Hematopoietic multipotent progenitor cell treated with erythropoietin and hydrocortisone succinate and interleukin-3 and kit ligand, for 17 days (in vitro differentiated cells): Measurements from ENCODE around the gene SPATA31D3.
"Not testable (repeated sequence)": the region's sequence is repeated elsewhere in the genome, so short reads cannot be mapped to it uniquely, and the experiment has no call there.

Source experiments
- DNase-seq: peaks from one replicate; pipeline ENCODE4 v3.0.0-alpha.2; 2015; ENCODE audit warnings: low spot score

Gene SPATA31D3

DNA sequence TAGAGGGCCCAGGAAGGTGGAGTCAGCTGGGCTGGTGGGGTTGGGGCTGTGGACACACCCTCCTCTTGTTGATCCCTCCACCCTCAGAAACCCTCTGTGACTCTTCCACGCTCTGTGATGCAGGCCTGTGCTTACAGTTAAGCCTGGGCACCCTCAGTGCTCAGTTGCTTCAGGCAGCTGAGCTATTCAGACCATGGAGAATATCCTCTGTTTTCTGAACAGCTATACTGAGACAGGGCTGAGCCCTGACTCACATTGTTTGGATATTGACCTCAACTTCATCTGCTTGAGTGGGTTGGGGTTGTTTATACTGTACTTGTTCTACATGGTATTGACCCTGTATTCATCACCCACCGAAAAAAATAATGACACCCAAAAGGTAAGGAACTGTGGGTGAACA lies at the start of gene SPATA31D3:
TSS of gene SPATA31D3 (plus strand) at position 108 of the 400 bp plus-strand sequence. CDS start at position 194, 86 bp downstream.
- not testable (repeated sequence) for DNase-seq

DNA sequence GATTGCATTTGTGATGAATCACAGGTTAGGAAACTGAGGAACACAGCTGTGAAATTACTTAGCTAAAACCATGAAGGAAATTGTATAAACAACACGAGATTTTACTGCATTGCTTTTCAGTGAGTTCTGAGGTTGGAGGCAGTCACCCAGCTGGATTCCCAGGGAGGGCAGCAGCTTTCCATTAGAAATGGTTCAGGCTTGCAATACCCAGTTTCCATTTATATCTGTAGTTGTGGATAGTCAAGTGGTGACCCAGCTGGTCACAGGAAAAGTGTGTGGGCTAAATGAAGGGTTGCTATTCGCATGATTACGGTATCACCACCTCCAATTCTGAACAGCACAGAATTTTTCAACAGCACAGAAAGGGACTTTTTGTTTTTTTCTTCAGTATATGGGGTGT lies 49.4 kb upstream of the SPATA31D3 start:
- DNase-seq = no peak

DNA sequence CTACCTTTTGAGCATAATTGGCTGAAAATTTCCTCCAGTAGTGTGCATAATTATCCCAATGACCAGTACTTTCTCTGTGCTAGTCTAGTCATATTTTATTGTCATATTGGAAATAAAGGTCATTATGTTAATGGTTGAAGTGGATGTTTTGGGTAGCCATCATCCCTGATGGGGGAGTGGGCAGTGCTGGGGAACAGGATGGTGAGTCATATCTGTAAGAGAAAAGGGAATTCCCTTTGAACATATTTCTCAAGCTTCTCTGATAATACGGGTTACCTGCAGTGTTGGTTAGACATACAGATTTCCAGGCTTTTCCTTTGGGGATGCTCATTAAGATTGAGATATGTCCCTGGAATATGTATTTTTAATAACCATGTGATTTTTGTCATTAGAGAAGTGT lies 48.4 kb upstream of the SPATA31D3 start:
- no peak for DNase-seq

DNA sequence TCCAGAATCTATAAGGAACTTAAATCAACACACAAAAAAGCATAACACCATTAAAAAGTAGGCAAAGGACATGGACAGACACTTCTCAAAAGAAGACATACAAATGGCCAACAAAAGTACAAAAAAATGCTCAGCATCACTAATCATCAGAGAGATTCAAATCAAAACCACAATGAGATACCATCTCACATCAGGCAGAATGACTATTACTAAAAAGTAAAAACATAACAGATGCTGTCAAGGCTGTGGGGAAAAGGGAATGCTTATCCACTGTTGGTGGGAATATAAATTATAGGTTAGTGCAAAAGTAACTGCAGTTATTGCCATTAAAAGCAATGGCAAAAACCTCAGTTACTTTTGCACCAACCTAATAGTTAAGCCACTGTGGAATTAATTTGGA lies 47.2 kb upstream of the SPATA31D3 start:
- DNase-seq = no peak

DNA sequence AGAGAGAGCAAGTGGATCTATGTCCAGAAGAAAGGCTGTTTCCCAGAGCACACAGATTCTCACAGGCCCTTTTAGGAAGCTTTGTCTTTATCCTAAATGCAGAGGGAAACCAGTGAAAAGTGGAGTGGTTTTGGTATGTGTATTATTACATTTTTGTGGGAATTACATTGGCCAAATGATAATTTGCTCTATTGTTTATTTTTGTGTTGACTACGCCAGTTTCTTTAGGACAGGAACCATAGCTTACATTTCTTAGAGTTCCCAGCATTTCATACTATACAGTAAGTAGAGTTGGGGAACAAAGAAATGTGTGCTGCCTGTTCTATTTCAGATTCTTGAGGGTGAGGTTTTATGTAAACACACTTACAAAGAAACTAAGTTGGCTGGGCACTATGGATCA lies 44.4 kb upstream of the SPATA31D3 start:
- no peak for DNase-seq

DNA sequence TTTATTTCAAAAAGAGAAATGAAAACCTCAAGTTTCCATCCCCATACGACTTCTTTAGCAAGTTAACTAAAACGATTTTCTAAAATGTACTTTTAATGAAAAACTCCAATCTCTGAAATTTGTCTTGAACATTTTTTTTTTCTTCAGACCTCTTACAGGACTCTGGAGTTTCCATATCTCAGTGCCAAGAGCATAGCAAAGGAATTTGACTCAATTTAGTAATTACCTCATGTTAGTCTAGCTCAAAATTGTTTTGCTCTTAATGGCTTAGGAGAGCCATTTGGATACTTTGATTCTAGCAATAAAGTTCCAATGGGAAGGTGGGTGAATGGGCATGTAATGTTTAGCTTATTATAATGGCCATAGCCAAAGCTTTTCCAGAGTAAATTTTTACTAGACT lies 41.1 kb upstream of the SPATA31D3 start:
- no peak for DNase-seq

DNA sequence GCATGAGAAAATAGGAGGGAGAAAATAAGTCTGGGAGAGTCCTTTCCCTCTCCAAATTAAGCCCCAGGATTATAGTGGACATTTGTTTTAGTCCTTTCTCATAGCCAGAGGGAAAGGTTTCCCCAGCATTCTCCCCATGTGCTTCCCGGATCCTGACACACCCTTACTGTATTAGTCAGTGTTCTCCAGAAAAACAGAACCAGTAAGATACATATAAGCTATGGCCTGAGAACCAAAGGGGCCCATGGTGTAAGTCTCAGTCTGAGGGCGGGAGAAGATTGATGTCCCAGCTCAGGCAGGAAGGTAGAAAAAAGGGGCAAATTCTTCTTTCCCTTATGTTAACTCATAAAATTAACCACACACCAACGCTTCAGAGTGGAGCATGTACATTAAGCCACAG lies 40.7 kb upstream of the SPATA31D3 start:
- DNase-seq = no peak

DNA sequence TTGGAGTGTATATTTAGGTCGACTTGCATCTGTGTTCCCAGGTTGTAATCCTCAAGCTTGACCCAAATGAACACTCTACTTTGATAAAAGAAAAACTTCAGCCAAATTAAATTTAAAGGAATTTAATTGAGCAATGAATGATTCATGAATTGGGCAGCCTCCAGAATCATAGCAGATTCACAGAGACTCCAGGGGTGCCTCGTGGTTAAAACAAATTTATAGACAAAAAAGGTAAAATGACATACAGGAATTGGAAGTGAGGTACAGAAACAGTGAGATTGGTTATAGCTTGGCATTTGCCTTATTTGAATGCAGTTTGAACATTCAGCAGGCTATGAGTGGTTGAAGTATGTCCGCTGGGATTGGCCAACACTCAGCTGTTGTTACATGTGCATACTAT lies 36.6 kb upstream of the SPATA31D3 start:
- no peak for DNase-seq

DNA sequence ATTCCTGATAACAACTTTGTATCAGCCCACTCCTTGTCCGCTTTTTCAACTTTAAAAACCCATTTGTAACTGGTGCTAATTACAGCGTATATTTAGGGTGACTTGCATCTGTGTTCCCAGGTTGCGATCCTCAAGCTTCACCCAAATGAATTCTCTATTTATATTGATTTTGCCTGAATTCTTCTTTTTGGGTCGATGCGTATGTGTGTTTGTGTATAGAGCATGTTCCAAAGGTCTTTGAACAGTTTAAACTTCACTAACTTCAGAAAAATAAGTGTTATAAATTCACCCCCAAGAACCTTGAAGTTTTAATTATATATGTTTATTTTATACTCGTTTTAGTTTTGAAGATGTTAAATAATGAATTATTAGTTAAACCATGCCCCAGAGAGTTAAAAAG lies 31.2 kb upstream of the SPATA31D3 start:
- DNase-seq = no peak

DNA sequence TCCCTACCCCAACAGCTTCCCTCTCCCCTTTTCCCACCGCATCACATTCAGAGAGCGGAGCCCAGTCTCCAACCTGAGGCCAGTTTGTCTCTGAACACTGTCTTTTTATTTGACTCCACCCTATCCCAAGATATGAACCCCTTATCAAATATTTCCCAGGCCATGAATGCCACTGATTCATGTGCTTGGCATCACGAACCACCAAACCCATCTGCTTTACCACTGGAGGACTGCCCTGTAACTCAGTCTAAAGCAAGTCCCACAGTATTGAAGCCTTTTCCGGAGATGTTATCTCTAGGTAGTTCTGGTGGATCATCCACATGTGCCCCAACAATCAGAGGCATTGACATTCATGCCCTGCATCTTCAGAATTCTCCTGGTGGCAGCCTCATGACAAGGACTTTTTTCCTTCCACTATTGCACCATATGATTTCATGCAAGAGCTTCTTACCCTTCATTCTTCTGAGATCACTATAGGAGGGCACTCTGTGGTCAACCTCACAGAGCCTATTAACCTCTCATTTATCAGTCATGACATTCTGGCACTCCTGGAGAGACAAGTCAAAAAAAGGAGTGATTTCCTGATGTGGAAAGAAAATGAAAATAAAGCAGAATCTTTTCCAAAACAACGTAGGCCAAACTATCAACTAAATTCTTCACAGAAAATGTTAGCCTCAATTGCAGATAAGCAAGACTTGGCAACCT lies 27.3 kb upstream of the SPATA31D3 start:
- no peak for DNase-seq

DNA sequence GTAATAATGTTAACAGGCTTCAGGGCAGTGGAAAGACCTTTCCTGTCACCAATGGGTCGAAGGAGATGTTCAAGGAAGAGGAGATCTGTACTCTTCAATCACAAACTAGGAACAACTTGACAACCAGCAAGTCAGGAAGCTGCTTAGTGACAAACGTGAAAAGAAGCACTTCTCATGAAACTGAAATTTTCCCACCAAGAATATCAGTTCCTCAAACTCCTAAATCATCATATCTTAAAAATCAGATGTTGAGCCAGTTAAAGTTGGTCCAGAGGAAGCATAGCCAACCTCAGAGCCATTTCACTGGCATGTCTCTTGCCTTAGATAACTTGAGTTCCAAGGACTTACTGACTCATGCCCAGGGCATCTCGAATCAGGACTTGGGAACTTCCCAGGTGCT lies 24.8 kb upstream of the SPATA31D3 start:
- not testable (repeated sequence) for DNase-seq

DNA sequence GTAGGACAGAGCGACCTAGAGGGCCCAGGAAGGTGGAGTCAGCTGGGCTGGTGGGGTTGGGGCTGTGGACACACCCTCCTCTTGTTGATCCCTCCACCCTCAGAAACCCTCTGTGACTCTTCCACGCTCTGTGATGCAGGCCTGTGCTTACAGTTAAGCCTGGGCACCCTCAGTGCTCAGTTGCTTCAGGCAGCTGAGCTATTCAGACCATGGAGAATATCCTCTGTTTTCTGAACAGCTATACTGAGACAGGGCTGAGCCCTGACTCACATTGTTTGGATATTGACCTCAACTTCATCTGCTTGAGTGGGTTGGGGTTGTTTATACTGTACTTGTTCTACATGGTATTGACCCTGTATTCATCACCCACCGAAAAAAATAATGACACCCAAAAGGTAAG lies 15.0 kb upstream of the SPATA31D3 start, which contains the start of gene SPATA31D4:
TSS of gene SPATA31D4 (plus strand) at position 124 of the 400 bp plus-strand sequence. CDS start at position 210, 86 bp downstream.
- DNase-seq = not testable (repeated sequence)

DNA sequence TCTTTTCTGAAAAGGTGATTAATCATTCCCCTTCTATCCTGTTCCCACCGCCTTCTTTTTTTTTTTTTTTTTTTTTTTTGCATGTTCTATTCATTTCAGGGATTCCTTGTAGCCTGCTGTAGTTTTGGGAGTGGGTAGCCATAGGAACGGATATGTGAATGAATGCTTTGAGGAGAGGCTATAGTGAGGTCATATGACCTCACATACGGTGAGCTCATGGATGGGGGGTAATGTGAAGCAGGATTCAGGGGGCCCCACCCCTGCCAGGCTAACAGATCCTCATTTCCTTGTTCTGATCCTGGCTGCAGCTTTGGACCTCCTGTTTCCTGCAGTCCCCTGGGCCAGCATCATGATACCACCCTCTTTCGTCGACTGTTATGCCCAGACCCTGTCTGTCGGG lies 13.2 kb upstream of the SPATA31D3 start:
- DNase-seq = not testable (repeated sequence)

DNA sequence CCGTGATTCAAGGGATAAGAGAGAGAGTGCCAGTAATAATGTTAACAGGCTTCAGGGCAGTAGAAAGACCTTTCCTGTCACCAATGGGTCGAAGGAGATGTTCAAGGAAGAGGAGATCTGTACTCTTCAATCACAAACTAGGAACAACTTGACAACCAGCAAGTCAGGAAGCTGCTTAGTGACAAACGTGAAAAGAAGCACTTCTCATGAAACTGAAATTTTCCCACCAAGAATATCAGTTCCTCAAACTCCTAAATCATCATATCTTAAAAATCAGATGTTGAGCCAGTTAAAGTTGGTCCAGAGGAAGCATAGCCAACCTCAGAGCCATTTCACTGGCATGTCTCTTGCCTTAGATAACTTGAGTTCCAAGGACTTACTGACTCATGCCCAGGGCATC lies 9.8 kb upstream of the SPATA31D3 start:
- not testable (repeated sequence) for DNase-seq

DNA sequence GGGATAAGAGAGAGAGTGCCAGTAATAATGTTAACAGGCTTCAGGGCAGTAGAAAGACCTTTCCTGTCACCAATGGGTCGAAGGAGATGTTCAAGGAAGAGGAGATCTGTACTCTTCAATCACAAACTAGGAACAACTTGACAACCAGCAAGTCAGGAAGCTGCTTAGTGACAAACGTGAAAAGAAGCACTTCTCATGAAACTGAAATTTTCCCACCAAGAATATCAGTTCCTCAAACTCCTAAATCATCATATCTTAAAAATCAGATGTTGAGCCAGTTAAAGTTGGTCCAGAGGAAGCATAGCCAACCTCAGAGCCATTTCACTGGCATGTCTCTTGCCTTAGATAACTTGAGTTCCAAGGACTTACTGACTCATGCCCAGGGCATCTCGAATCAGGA lies 5.3 kb downstream of the SPATA31D3 start:
- not testable (repeated sequence) for DNase-seq

DNA sequence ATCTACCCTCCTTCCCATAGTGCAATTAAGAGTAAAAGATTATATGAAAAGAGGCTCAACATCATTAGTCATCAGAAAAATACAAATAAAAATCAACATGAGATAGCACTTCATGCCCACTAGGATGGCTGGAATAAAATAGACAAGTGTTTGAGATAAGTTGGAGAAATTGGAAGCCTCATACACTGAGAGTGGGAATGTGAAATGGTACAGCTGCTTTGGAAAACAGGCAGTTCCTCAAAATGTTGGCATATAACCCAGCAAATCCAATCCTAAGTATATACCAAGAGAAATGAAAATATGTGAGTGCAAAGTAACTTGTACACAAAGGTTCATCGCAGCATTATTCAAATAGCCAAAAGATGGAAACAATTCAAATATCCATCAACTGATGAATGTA lies 9.8 kb downstream of the SPATA31D3 start:
- DNase-seq = no peak

DNA sequence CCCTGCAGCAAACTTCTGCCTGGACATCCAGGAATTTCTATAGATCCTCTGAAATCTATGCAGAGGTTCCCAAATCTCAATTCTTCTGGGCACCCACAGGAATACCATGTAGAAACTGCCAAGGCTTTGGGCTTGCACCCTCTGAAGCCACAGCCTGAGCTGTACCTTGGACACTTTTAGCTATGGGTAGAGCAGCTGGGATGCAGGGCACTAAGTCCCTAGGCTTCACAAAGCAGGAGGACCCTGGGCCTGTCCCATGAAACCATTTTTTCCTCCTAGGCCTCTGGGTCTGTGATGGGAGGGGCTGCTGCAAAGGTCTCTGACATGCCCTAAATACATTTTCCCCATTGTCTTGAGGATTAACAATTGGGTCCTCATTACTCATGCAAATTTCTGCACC lies 12.3 kb downstream of the SPATA31D3 start:
- DNase-seq = no peak

DNA sequence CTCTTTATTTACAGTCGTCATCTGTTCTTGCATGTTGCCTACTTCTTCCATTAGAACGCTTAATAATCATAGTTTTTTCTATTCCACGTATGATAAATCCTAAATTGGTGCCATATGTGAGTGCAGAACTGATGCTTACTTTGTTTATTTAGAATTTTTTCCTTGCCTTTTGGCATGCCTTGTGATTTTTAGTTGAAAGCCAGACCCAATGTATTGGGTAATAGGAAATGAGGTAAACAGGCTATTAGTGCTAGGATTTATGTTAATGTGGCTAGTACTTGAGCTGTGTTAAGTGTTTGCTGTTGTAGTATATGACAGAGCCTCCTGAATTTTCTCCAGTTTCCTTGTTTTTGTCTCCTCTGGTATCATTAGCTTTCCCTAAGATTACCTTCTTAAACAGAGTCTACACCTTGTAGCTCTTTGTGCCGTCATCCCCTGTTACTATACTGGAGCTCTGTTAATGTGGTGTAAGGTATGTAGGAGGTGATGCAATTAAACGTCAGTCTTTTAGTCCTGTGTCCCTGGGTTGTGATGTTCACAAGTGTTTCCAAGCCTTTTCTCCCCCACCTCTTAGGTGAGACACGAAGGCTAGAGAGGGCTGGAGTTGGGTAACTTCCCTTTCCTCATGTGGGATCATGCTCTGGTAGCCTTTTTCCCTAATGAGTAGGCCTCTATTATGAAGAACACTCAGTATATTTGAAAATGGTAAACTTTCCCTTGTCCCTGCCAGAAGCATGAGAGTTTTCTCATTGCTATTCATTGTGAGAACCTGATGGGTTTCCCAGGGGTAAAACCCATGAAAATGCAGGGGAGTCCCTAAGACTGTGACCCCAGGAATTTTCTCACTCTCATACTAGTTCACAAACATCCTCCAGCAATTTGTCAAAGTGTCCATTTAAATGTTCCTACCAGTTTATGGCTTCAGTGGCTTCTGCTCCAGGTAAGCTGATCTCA lies 21.2 kb downstream of the SPATA31D3 start:
- no peak for DNase-seq

DNA sequence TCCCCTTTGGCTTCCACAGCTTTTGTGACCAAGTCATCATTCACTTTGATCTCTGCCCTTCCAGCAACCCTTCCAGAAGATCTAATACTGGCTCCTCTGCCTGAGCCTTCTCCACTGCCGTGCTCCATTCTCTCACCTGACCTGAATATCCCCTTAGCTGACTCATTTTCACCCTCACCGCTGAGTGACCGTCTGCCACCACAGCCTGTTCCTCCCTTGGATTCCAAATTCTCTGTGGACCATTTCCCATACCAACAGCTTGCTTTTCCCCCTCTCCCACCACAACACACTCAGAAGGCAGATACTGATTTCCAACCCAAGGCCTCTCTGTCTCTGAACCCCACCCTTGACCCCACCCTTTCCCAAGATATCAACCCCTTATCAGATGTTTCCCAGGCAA lies 24.7 kb downstream of the SPATA31D3 start:
- DNase-seq = no peak

DNA sequence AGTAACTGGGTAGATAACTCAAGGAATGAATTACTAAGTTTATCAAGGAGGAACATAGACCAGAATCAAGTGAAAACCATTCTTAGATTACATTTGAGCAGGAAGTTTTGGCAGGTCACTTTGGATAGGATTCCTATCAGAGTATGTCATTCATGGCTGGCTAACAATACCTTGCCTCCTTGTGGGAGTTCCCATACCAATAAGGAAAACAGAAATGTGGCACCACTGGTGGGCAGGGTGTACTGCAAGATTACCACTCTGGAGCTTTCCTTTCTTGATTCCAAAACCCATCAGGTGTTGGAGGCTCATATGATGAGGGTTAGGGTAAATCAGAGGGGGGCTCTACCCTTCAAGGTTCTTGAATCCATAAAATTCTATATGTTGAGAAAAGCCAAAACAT lies 26.7 kb downstream of the SPATA31D3 start:
- DNase-seq = no peak

DNA sequence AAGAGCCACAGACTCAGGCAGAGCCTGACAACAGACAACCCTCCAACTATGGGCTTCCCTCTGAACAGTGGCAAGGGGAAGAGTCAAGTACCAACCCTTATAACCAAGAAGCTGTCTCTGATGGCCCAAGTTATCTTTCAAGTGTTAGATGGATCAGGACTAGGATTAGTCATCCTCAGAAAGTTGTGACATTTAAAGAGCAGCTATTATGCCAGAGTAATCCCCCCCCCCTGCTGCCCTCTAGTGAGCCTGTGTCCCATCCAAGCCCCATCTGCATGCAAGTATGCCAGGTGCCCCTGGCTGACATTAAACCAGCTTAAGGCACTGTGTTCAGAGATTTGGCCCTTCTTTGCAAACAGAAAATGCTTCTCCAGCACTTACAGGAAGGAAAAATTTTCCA lies 28.4 kb downstream of the SPATA31D3 start:
- DNase-seq = no peak

DNA sequence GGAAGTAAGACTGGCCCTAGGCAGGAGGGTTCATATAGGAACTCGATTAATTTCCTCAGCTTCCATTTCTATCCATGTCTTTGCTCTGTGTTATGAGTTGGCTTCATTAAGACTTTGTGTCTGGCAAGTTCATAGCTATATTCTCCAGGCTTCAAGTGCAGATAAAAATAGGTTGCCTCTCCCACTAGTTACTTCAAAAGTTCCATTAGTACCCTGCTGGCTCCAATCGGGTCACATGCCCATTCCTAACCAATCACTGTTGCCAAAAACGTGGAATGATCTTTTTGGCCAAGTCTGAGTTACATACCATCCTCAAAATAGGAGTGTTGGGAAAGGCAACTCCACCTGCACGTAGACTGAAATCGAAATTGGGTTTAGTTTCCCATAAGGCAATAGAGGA lies 31.5 kb downstream of the SPATA31D3 start:
- no peak for DNase-seq

DNA sequence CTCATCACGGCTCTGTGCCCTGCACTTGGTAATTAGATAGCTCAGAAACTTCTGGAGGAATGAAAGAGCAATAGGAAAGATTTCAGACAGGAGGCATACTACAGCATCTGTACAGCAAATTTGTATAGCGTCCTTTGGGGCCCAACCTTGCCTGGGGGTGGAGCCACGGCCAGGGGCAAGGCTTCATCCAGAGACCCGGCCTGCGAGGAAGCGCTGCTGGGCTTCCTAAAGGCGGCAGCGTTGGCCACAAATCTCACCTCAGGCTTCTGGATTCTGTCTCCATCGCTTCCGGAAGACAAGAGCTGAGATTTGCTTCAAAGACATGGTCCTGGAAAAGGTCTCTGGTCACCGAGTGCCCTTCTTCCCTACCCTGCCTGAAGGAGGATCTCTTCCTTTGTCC lies 33.1 kb downstream of the SPATA31D3 start:
- DNase-seq = no peak
